ENCODE data around the gene SHISA5. TPM values are rescaled to one million over a fixed set of nuclear protein-coding genes. Genes with fewer than 3 reads are reported as not detected.

The SHISA5 gene
- total RNA-seq, 1 donor from 2014 or later, result 163 TPM

- H3K4me1 ChIP-seq, result peaks cover 31% of the 10 kb centered on the region
- no peaks in the 10 kb centered on the region for H3K9me3 ChIP-seq
- H3K36me3 ChIP-seq, result peaks cover 36% of the 10 kb centered on the region
- no peak overlapping the region for H3K27ac ChIP-seq
- no peaks in the 10 kb centered on the region for H3K27me3 ChIP-seq
- intact Hi-C loops (cut with DNase I), result no loop called here
- no peak for TF ChIP-seq CTCF (IDR thresholded peaks at IDR 0.05)
- no peak for DNase-seq
- no peak for ATAC-seq
- no peak overlapping the region for H3K4me3 ChIP-seq
Measured at GRCh38 chr3:48445277-48445882, 58.6 kb downstream of the SHISA5 start.

GRCh38 chr3:48441940-48442339 lies 62.0 kb downstream of the SHISA5 start:
- Histone ChIP-seq H3K9me3 (no peaks in the 10 kb centered on the region), H3K27ac (no peak overlapping the region), H3K4me1 (peaks cover 25% of the 10 kb centered on the region), H3K27me3 (no peaks in the 10 kb centered on the region), H3K36me3 (peaks cover 36% of the 10 kb centered on the region), H3K4me3 (no peak overlapping the region)
- DNase-seq, result no peak
- intact Hi-C loops (cut with DNase I), result no loop called here
- no peak for ATAC-seq
- no peak for TF ChIP-seq CTCF (IDR thresholded peaks at IDR 0.05)

- Histone ChIP-seq H3K4me1 (peaks cover 19% of the 10 kb centered on the region), H3K9me3 (no peaks in the 10 kb centered on the region), H3K27me3 (no peaks in the 10 kb centered on the region), H3K36me3 (peaks cover 36% of the 10 kb centered on the region), H3K27ac (peak overlapping the region; percentile 94), H3K4me3 (peak overlapping the region; percentile 74)
- no peak for TF ChIP-seq CTCF (IDR thresholded peaks at IDR 0.05)
- DNase-seq (no peak), ATAC-seq (no peak)
- intact Hi-C loops (cut with DNase I), result no loop called here
Measured at GRCh38 chr3:48440590-48440958, 63.4 kb downstream of the SHISA5 start.

- peaks cover 18% of the 10 kb centered on the region for H3K4me1 ChIP-seq
- H3K36me3 ChIP-seq, result peaks cover 36% of the 10 kb centered on the region
- DNase-seq (peak; percentile 99), ATAC-seq (peak; percentile 97)
- peak within 1 kb of the TSS; percentile 74 for H3K4me3 ChIP-seq
- TF ChIP-seq CTCF (IDR thresholded peaks at IDR 0.05), result no peak
- H3K9me3 ChIP-seq, result no peaks in the 10 kb centered on the region
- intact Hi-C loops (cut with DNase I), result loop anchor here (5.0 kb wide), 2 partner anchors 38 to 208 kb away; no protein-coding TSS in a partner anchor
- H3K27me3 ChIP-seq, result no peaks in the 10 kb centered on the region
- H3K27ac ChIP-seq, result peak within 1 kb of the TSS; percentile 94
Measured at GRCh38 chr3:48439820-48440589, 64.0 kb downstream of the SHISA5 start, which contains the start of the genes CCDC51 and TMA7. TSS of gene CCDC51 (minus strand) at chr3:48440119. CDS start at chr3:48435128, 4,991 bp downstream. TSS of gene TMA7 (plus strand) at chr3:48440257. CDS start at chr3:48440297, 40 bp downstream.

- intact Hi-C loops (cut with DNase I), result loop anchor here (5.0 kb wide), 2 partner anchors 36 to 206 kb away; no protein-coding TSS in a partner anchor
- no peak for ATAC-seq
- Histone ChIP-seq H3K27ac (no peak overlapping the region), H3K9me3 (no peaks in the 10 kb centered on the region), H3K4me1 (peaks cover 28% of the 10 kb centered on the region), H3K27me3 (no peaks in the 10 kb centered on the region), H3K4me3 (no peak overlapping the region), H3K36me3 (peaks cover 18% of the 10 kb centered on the region)
- DNase-seq, result no peak
- no peak for TF ChIP-seq CTCF (IDR thresholded peaks at IDR 0.05)
Measured at GRCh38 chr3:48437812-48438211, 66.2 kb downstream of the SHISA5 start.

Measured in upper lobe of right lung (tissue), 1 donor.